ENCODE data around the gene MLLT1. TPM values are rescaled to one million over a fixed set of nuclear protein-coding genes. Genes with fewer than 3 reads are reported as not detected.

Gene MLLT1
- total RNA-seq, 1 experiment from 2014 or later, result 80.1 TPM

- Histone ChIP-seq H3K4me3 (ENCODE audit: low read depth, low read length, poor library complexity, severe bottlenecking) (no peak overlapping the region), H3K27ac (ENCODE audit: low read depth, low read length, poor library complexity, severe bottlenecking) (no peak overlapping the region), H3K9me3 (ENCODE audit: low read depth, low read length, poor library complexity, severe bottlenecking) (peaks cover 37% of the 10 kb centered on the region), H3K36me3 (ENCODE audit: insufficient read depth, low read length, poor library complexity, severe bottlenecking) (peaks cover 6% of the 10 kb centered on the region), H3K27me3 (replicated peaks; ENCODE audit: insufficient read depth, low read depth, low read length, poor library complexity) (no peaks in the 10 kb centered on the region), H3K4me1 (ENCODE audit: insufficient read depth, low read length, poor library complexity, severe bottlenecking) (no peaks in the 10 kb centered on the region)
- TF ChIP-seq EZH2 (IDR thresholded peaks at IDR 0.05; ENCODE audit: borderline replicate concordance, low read depth, low read length, poor library complexity, severe bottlenecking), result no peak
- TF ChIP-seq CTCF (conservative IDR thresholded peaks at IDR 0.05; ENCODE audit: low read depth, low read length), result no peak
- no TSS peak for BruUV-seq (replicated peaks)
- POLR2A ChIA-PET (ENCODE audit: low non-redundant PET), result no interaction called here
- CTCF ChIA-PET, result no interaction called here
- no peak for DNase-seq (ENCODE audit: low spot score)
- intact Hi-C loops (cut with micrococcal nuclease; ENCODE audit: unreplicated experiment), result no loop called here
Measured at GRCh38 chr19:6196361-6196760, 83.4 kb downstream of the MLLT1 start.

GRCh38 chr19:6188811-6189210 lies 91.0 kb downstream of the MLLT1 start:
- Histone ChIP-seq H3K4me3 (ENCODE audit: low read depth, low read length, poor library complexity, severe bottlenecking) (no peak overlapping the region), H3K9me3 (ENCODE audit: low read depth, low read length, poor library complexity, severe bottlenecking) (peaks cover 51% of the 10 kb centered on the region), H3K27ac (ENCODE audit: low read depth, low read length, poor library complexity, severe bottlenecking) (no peak overlapping the region), H3K4me1 (ENCODE audit: insufficient read depth, low read length, poor library complexity, severe bottlenecking) (no peaks in the 10 kb centered on the region), H3K27me3 (replicated peaks; ENCODE audit: insufficient read depth, low read depth, low read length, poor library complexity) (no peaks in the 10 kb centered on the region), H3K36me3 (ENCODE audit: insufficient read depth, low read length, poor library complexity, severe bottlenecking) (peaks cover 6% of the 10 kb centered on the region)
- BruUV-seq (replicated peaks), result no TSS peak
- intact Hi-C loops (cut with micrococcal nuclease; ENCODE audit: unreplicated experiment), result no loop called here
- no peak for TF ChIP-seq CTCF (conservative IDR thresholded peaks at IDR 0.05; ENCODE audit: low read depth, low read length)
- no peak for TF ChIP-seq EZH2 (IDR thresholded peaks at IDR 0.05; ENCODE audit: borderline replicate concordance, low read depth, low read length, poor library complexity, severe bottlenecking)
- ChIA-PET POLR2A (ENCODE audit: low non-redundant PET) (no interaction called here), CTCF (no interaction called here)
- no peak for DNase-seq (ENCODE audit: low spot score)

- no peaks in the 10 kb centered on the region for H3K4me1 ChIP-seq (ENCODE audit: insufficient read depth, low read length, poor library complexity, severe bottlenecking)
- BruUV-seq (replicated peaks), result no TSS peak
- CTCF ChIA-PET, result no interaction called here
- DNase-seq (ENCODE audit: low spot score), result no peak
- POLR2A ChIA-PET (ENCODE audit: low non-redundant PET), result interaction anchor here (0.5 kb wide), 1 partner anchor 45 kb away, joined by 6 read pairs; no protein-coding TSS in a partner anchor
- H3K4me3 ChIP-seq (ENCODE audit: low read depth, low read length, poor library complexity, severe bottlenecking), result no peak overlapping the region
- peaks cover 3% of the 10 kb centered on the region for H3K36me3 ChIP-seq (ENCODE audit: insufficient read depth, low read length, poor library complexity, severe bottlenecking)
- intact Hi-C loops (cut with micrococcal nuclease; ENCODE audit: unreplicated experiment), result no loop called here
- no peak for TF ChIP-seq EZH2 (IDR thresholded peaks at IDR 0.05; ENCODE audit: borderline replicate concordance, low read depth, low read length, poor library complexity, severe bottlenecking)
- no peak for TF ChIP-seq CTCF (conservative IDR thresholded peaks at IDR 0.05; ENCODE audit: low read depth, low read length)
- peaks cover 39% of the 10 kb centered on the region for H3K9me3 ChIP-seq (ENCODE audit: low read depth, low read length, poor library complexity, severe bottlenecking)
- peaks cover 4% of the 10 kb centered on the region for H3K27me3 ChIP-seq (replicated peaks; ENCODE audit: insufficient read depth, low read depth, low read length, poor library complexity)
- H3K27ac ChIP-seq (ENCODE audit: low read depth, low read length, poor library complexity, severe bottlenecking), result no peak overlapping the region
Measured at GRCh38 chr19:6187374-6187773, 92.4 kb downstream of the MLLT1 start.
